Measurements from ENCODE around the gene ZNF513. TPM values are rescaled to one million over a fixed set of nuclear protein-coding genes. Genes with fewer than 3 reads are reported as not detected.
A peak's percentile ranks its signal among the peaks of the same experiment; 100 is the strongest.

Gene ZNF513
- total RNA-seq, 1 donor = 11.7 TPM

DNA sequence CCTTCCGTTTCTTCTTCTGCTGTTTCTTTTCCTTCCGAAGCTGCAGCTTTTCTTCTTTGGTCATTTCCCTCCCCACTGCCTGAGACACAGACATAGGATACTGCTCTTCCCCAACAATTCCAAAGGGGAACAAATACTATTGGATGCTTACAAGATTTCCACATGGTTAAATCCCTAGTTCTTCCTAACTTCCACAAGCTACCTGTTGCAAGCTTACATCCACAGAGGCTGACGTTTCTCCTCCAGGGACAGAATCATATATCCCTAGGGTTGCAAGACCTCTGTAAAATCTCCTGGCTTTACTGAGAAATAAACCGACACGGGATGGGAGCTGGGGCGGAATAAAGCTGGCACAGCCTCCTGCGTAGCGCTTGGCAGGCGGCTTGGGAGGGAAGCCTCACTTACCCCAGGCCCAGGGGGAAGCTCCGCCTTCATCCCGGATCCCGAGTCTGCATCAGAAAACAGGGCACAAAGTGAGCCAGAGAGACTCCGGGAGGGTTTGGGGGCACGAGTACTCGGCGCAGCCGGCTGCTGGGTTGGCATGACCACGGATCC is 11.0 kb downstream of the ZNF513 start:
- TF ChIP-seq CTCF (IDR thresholded peaks at IDR 0.05; ENCODE audit: insufficient read depth, low read depth, low read length) = no peak
- DNase-seq (ENCODE audit: low read depth) = peak; percentile 57

GRCh38 chr2:27363933-27364332 is 16.6 kb downstream of the ZNF513 start:
- no peak overlapping the region for H3K4me3 ChIP-seq (ENCODE audit: low read depth, low read length)
- DNase-seq (ENCODE audit: low read depth) = no peak

More for the DNA sequence above, 11.0 kb downstream of the ZNF513 start:
- peak overlapping the region; percentile 88 for H3K4me3 ChIP-seq (ENCODE audit: low read depth, low read length)

DNA sequence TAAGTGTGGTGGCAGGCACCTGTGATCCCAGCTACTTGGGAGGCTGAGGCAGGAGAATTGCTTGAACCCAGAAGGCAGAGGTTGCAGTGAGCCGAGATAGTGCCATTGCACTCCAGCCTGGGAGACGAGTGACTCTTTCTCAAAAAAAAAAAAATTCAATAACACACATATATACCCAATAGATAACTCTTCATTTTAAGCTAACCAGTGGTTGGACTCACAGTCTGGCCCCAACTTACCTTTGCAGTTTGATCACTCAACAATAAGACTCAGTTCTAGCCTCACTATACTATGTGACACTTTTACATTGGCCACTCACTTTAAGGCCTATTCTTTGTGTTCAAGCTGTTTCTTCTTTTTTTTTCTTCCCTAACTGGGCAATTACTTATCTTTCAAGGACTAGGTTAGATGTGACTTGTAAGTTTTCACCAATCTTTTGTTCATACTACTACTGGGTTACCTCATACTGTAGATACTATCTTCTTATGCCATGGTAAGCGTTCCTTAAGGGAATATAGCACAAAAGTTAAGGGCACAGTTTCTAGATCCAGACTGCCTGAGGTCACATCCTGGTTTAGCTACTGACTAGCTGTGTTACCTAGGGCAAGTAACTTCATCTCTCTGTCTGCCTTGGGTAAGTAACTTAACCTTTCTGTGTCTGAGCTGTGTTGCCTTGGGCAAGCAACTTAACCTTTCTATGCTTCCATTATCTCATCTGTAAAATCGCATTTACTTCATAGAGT is 17.7 kb downstream of the ZNF513 start:
- TF ChIP-seq CTCF (IDR thresholded peaks at IDR 0.05; ENCODE audit: insufficient read depth, low read depth, low read length) = no peak
- H3K4me3 ChIP-seq (ENCODE audit: low read depth, low read length) = no peak overlapping the region
- DNase-seq (ENCODE audit: low read depth) = no peak

More at GRCh38 chr2:27363933-27364332, 16.6 kb downstream of the ZNF513 start:
- TF ChIP-seq CTCF (IDR thresholded peaks at IDR 0.05; ENCODE audit: insufficient read depth, low read depth, low read length) = no peak

GRCh38 chr2:27356382-27357181 is 24.0 kb downstream of the ZNF513 start, which contains the start of gene GTF3C2:
Gene GTF3C2 (minus strand): TSS chr2:27356764. CDS start chr2:27343554, 13,210 bp downstream.
- no peak for TF ChIP-seq CTCF (IDR thresholded peaks at IDR 0.05; ENCODE audit: insufficient read depth, low read depth, low read length)
- peak within 1 kb of the TSS; percentile 91 for H3K4me3 ChIP-seq (ENCODE audit: low read depth, low read length)
- DNase-seq (ENCODE audit: low read depth) = peak; percentile 98

GRCh38 chr2:27356056-27356381 is 24.5 kb downstream of the ZNF513 start:
- DNase-seq (ENCODE audit: low read depth) = peak; percentile 76
- TF ChIP-seq CTCF (IDR thresholded peaks at IDR 0.05; ENCODE audit: insufficient read depth, low read depth, low read length) = no peak
- peak overlapping the region; percentile 91 for H3K4me3 ChIP-seq (ENCODE audit: low read depth, low read length)

DNA sequence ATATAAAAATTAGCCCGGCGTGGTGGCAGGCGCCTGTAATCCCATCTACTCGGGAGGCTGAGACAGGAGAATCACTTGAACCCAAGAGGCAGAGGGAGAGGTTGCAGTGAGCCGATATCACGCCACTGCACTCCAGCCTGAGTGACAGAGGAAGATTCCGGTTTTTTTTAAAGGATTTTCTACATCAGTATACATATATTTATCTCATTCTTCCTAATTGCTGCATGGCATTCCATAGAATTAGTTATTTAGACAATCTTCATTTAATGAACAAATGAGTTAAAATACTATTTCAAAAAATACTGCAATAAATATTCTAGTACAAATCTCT is 26.0 kb downstream of the ZNF513 start:
- H3K4me3 ChIP-seq (ENCODE audit: low read depth, low read length) = no peak overlapping the region
- DNase-seq (ENCODE audit: low read depth) = no peak
- no peak for TF ChIP-seq CTCF (IDR thresholded peaks at IDR 0.05; ENCODE audit: insufficient read depth, low read depth, low read length)
